Heart left ventricle (tissue), 13 donors: ENCODE data around the gene N4BP2.

Experiments used
- POLR2A ChIP-seq, 2 donors: fragments of 450-650 bp; IDR thresholded peaks; one replicate each; pipeline ENCODE4 v1.6.1; 2017; ENCODE audit warnings: antibody characterized with exemption in 2 of 2, mild to moderate bottlenecking in 2 of 2, moderate library complexity in 2 of 2
- TF ChIP-seq, protein P1 (sequence below), 12 donors: fragments of 200-600 bp; sonication (generic) in 4 of 12; IDR thresholded peaks; one replicate each; pipeline versions ENCODE4 v1.5.0 to v1.8.0; 2018 to 2022; ENCODE audit warnings: antibody characterized with exemption in 12 of 12, mild to moderate bottlenecking in 5 of 12
- donor health status: ischemic (EF 13 %, LVEDD 7.1; RV severe dilation, severe dysfunction).
- donor health status: DM: no; HTN: yes; CAD: no.
- donor health status: DM: no; HTN: no; CAD: no.
- donor health status: ischemic (EF 25% LVEDD 6.9; RV normal size, moderate dysfunction).
- donor health status: ischemic (EF 25% LVEDD 5.7; RV mildly dilated, moderate dysfunction).
- donor health status: ischemic (EF 35%, LVEDD 5.7; RV mildly dilated, moderate dysfunction).
- donor health status: nonischemic (EF 11% LVEDD 7.7; RV severe dilation, severe dysfunction).
- donor health status: DM: yes; HTN: yes; CAD: no.
- donor health status: PGD.
- donor health status: ischemic (EF 29% LVEDD 5.4; RV normal size, mild dysfunction).
- donor health status: nonischemic (EF 23%, LVEDD 6.1; RV moderate dilation, normal function).

DNA sequence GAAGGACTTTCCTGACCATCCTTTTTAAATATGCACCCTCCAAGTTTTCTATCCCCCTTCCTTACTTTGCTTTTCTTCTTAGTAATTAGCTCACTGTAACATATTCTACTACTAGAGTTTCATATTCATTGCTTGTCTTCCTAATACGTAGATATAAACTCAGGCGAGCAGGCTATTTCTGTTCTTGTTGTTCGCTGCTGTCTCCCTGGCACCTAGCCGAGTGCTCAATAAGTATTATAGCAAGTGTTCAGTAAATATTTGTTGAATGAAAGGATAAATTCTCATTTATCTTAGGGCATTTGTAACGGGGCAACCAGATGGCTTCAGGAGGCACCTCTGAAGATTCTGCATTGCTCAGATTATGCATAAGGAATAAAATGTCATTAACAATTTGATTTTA, 133.4 kb downstream of the N4BP2 start:
- TF ChIP-seq, protein P1, sequence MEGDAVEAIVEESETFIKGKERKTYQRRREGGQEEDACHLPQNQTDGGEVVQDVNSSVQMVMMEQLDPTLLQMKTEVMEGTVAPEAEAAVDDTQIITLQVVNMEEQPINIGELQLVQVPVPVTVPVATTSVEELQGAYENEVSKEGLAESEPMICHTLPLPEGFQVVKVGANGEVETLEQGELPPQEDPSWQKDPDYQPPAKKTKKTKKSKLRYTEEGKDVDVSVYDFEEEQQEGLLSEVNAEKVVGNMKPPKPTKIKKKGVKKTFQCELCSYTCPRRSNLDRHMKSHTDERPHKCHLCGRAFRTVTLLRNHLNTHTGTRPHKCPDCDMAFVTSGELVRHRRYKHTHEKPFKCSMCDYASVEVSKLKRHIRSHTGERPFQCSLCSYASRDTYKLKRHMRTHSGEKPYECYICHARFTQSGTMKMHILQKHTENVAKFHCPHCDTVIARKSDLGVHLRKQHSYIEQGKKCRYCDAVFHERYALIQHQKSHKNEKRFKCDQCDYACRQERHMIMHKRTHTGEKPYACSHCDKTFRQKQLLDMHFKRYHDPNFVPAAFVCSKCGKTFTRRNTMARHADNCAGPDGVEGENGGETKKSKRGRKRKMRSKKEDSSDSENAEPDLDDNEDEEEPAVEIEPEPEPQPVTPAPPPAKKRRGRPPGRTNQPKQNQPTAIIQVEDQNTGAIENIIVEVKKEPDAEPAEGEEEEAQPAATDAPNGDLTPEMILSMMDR (IDR thresholded peaks at IDR 0.05), result no peak
- TF ChIP-seq POLR2A (IDR thresholded peaks at IDR 0.05), result no peak
